Tibial artery (tissue), 4 donors: Measurements from ENCODE around the gene TMEM135.
"Not testable (repeated sequence)": the region's sequence is repeated elsewhere in the genome, so short reads cannot be mapped to it uniquely, and the experiment has no call there.

Experiments used
- DNase-seq, 2 donors: peaks; one replicate each; pipeline ENCODE4 v3.0.0-alpha.2; 2019
- H3K27ac ChIP-seq, 2 donors: fragments of 200-600 bp; sonication (generic) in 1 of 2; 1 replicate in 1 of 2; 2 replicates in 1 of 2; pipeline ENCODE4 v1.5.1; 2018 to 2019; ENCODE audit warnings: mild to moderate bottlenecking in 1 of 2
- H3K27me3 ChIP-seq, 2 donors: fragments of 200-600 bp; sonication (generic) in 1 of 2; one replicate each; pipeline versions ENCODE4 v1.5.1 to v1.6.0; 2016 to 2019
- H3K36me3 ChIP-seq, 3 donors: fragments of 200-600 bp; sonication (generic) in 2 of 3; one replicate each; pipeline ENCODE4 v1.5.1; 2016 to 2019; ENCODE audit warnings: mild to moderate bottlenecking in 2 of 3
- H3K4me1 ChIP-seq, 4 donors: fragments of 200-600 bp; sonication (generic) in 2 of 4; 1 replicate in 3 of 4; 2 replicates in 1 of 4; pipeline ENCODE4 v1.5.1; 2016 to 2019
- H3K4me3 ChIP-seq, 2 donors: fragments of 200-600 bp; sonication (generic) in 1 of 2; 1 replicate in 1 of 2; 2 replicates in 1 of 2; pipeline ENCODE4 v1.5.1; 2018 to 2019; ENCODE audit warnings: mild to moderate bottlenecking in 2 of 2
- H3K9me3 ChIP-seq, 3 donors: fragments of 200-600 bp; sonication (generic) in 1 of 3; one replicate each; pipeline ENCODE4 v1.5.1; 2016 to 2019
- CTCF ChIP-seq, 2 experiments: fragments of 200-600 bp in 1 of 2; fragments of 450-650 bp in 1 of 2; IDR thresholded peaks; one replicate each; pipeline ENCODE4 v1.5.1; 2017 to 2019; ENCODE audit warnings: antibody characterized with exemption in 2 of 2, mild to moderate bottlenecking in 1 of 2, moderate library complexity in 1 of 2
- intact Hi-C: fragments of 100-400 bp; cut with DNase I; formaldehyde crosslinking; loops from one replicate; pipeline ENCODE4 v1.15.0; 2023; ENCODE audit warnings: low total_unique reads

Gene TMEM135

GRCh38 chr11:87142594-87142993 lies 104.9 kb downstream of the TMEM135 start:
- no peak overlapping the region for H3K4me3 ChIP-seq
- no peak for TF ChIP-seq CTCF (IDR thresholded peaks at IDR 0.05)
- DNase-seq, result no peak
- H3K27me3 ChIP-seq, result no peaks in the 10 kb centered on the region
- intact Hi-C loops, result no loop called here
- H3K36me3 ChIP-seq, result peaks cover 0 to 5% (median 0%) of the 10 kb centered on the region in 3 donors
- no peaks in the 10 kb centered on the region for H3K4me1 ChIP-seq
- no peak overlapping the region for H3K27ac ChIP-seq
- peaks cover 0 to 8% (median 6%) of the 10 kb centered on the region in 3 donors for H3K9me3 ChIP-seq

- TF ChIP-seq CTCF (IDR thresholded peaks at IDR 0.05), result no peak
- H3K27me3 ChIP-seq, result no peaks in the 10 kb centered on the region
- no peak for DNase-seq
- no peak overlapping the region for H3K4me3 ChIP-seq
- peaks cover 0 to 5% (median 0%) of the 10 kb centered on the region in 3 donors for H3K36me3 ChIP-seq
- peaks cover 0 to 8% (median 6%) of the 10 kb centered on the region in 3 donors for H3K9me3 ChIP-seq
- intact Hi-C loops, result no loop called here
- H3K4me1 ChIP-seq, result no peaks in the 10 kb centered on the region
- no peak overlapping the region for H3K27ac ChIP-seq
Observed at GRCh38 chr11:87143641-87144040, 105.9 kb downstream of the TMEM135 start.

GRCh38 chr11:87144252-87144651 lies 106.5 kb downstream of the TMEM135 start:
- no peak for TF ChIP-seq CTCF (IDR thresholded peaks at IDR 0.05)
- H3K4me3 ChIP-seq, result no peak overlapping the region
- peaks cover 0 to 5% (median 0%) of the 10 kb centered on the region in 3 donors for H3K36me3 ChIP-seq
- peaks cover 0 to 3% (median 0%) of the 10 kb centered on the region in 4 donors for H3K4me1 ChIP-seq
- DNase-seq, result no peak
- intact Hi-C loops, result no loop called here
- no peak overlapping the region for H3K27ac ChIP-seq
- H3K27me3 ChIP-seq, result no peaks in the 10 kb centered on the region
- peaks cover 0 to 8% (median 6%) of the 10 kb centered on the region in 3 donors for H3K9me3 ChIP-seq

- no peaks in the 10 kb centered on the region for H3K36me3 ChIP-seq
- intact Hi-C loops, result no loop called here
- no peak overlapping the region for H3K27ac ChIP-seq
- no peak overlapping the region for H3K4me3 ChIP-seq
- TF ChIP-seq CTCF (IDR thresholded peaks at IDR 0.05), result no peak
- H3K27me3 ChIP-seq, result no peaks in the 10 kb centered on the region
- peaks cover 0 to 21% (median 0%) of the 10 kb centered on the region in 4 donors for H3K4me1 ChIP-seq
- H3K9me3 ChIP-seq, result no peaks in the 10 kb centered on the region
- DNase-seq, result no peak
Observed at GRCh38 chr11:87148749-87149148, 111.0 kb downstream of the TMEM135 start.

GRCh38 chr11:87149782-87150181 lies 112.0 kb downstream of the TMEM135 start:
- H3K27me3 ChIP-seq, DNase-seq, H3K4me3 ChIP-seq, H3K36me3 ChIP-seq, H3K9me3 ChIP-seq, H3K27ac ChIP-seq, intact Hi-C loops: not testable (repeated sequence)
- H3K4me1 ChIP-seq, result peaks cover 0 to 21% (median 0%) of the 10 kb centered on the region in 4 donors

GRCh38 chr11:87150936-87151335 lies 113.2 kb downstream of the TMEM135 start:
- no peaks in the 10 kb centered on the region for H3K9me3 ChIP-seq
- intact Hi-C loops, result no loop called here
- no peak for DNase-seq
- no peak overlapping the region for H3K4me3 ChIP-seq
- H3K27me3 ChIP-seq, result no peaks in the 10 kb centered on the region
- peaks cover 0 to 23% (median 0%) of the 10 kb centered on the region in 4 donors for H3K4me1 ChIP-seq
- TF ChIP-seq CTCF (IDR thresholded peaks at IDR 0.05), result no peak
- H3K36me3 ChIP-seq, result no peaks in the 10 kb centered on the region
- no peak overlapping the region for H3K27ac ChIP-seq
